ENCODE data around the gene FSIP1. TPM values are rescaled to one million over a fixed set of nuclear protein-coding genes. Genes with fewer than 3 reads are reported as not detected.
"Not testable (repeated sequence)": the region's sequence is repeated elsewhere in the genome, so short reads cannot be mapped to it uniquely, and the experiment has no call there.

The FSIP1 gene
- total RNA-seq, 1 donor = 3.6 TPM

DNA sequence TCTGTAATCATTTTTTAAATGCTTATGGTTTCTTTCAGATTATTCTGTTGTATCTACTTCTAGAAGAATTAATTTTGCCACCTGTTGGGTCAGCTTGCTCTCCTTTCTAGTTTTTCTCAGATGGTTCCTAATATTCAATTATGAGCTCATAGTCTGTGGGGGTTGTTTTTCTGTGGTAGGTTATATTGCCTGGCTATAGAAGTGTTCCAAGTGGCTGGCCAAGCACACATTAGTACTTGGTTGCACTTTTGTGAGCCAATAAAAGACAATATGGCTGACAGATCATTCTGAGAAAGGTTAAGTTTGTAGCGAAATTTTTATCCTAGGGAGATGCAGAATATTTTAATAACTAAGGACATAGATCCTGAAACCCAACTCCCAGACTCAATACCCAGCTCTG lies 31.8 kb upstream of the FSIP1 start:
- peaks cover 87% of the 10 kb centered on the region for H3K79me2 ChIP-seq (ENCODE audit: insufficient read depth, low read length)
- H3K36me3 ChIP-seq (ENCODE audit: insufficient read depth, low read length) = no peaks in the 10 kb centered on the region
- no peaks in the 10 kb centered on the region for H3K27me3 ChIP-seq (ENCODE audit: insufficient read depth, low read length)
- no peak overlapping the region for H3K4me3 ChIP-seq (ENCODE audit: insufficient read depth, low read length)
- H3K27ac ChIP-seq (ENCODE audit: low read depth, low read length) = no peak overlapping the region
- no peak overlapping the region for H2AFZ ChIP-seq (ENCODE audit: low read length)
- TF ChIP-seq, protein P1, sequence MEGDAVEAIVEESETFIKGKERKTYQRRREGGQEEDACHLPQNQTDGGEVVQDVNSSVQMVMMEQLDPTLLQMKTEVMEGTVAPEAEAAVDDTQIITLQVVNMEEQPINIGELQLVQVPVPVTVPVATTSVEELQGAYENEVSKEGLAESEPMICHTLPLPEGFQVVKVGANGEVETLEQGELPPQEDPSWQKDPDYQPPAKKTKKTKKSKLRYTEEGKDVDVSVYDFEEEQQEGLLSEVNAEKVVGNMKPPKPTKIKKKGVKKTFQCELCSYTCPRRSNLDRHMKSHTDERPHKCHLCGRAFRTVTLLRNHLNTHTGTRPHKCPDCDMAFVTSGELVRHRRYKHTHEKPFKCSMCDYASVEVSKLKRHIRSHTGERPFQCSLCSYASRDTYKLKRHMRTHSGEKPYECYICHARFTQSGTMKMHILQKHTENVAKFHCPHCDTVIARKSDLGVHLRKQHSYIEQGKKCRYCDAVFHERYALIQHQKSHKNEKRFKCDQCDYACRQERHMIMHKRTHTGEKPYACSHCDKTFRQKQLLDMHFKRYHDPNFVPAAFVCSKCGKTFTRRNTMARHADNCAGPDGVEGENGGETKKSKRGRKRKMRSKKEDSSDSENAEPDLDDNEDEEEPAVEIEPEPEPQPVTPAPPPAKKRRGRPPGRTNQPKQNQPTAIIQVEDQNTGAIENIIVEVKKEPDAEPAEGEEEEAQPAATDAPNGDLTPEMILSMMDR (IDR thresholded peaks at IDR 0.05; ENCODE audit: extremely low read depth, low read depth, low read length) = no peak
- no peak overlapping the region for H3K4me2 ChIP-seq (ENCODE audit: insufficient read depth, low read length)
- peaks cover 26% of the 10 kb centered on the region for H4K20me1 ChIP-seq (ENCODE audit: insufficient read depth, low read length)
- no peak for DNase-seq (ENCODE audit: insufficient read length, low spot score, missing footprints)
- H3K9me3 ChIP-seq (ENCODE audit: low read depth, low read length) = no peaks in the 10 kb centered on the region
- peaks cover 6% of the 10 kb centered on the region for H3K4me1 ChIP-seq (ENCODE audit: insufficient read depth, low read length)

DNA sequence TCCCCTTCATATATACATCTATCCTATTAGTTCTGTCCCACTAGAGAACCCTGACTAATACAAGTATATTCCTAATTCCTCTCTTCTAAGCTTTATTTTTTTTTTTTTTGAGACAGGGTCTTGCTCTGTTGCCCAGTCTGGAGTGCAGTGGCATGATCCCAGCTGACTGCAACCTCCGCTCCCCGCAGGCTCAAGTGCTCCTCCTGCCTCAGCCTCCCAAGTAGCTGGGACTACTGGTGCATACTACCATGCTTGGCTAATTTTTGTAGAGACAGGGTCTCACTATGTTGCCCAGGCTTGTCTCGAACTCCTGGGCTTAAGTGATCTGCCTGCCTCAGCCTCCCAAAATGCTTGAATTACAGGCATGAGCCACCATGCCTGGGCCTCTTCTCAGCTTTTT lies 30.0 kb upstream of the FSIP1 start:
- DNase-seq (ENCODE audit: insufficient read length, low spot score, missing footprints); H3K27ac ChIP-seq (ENCODE audit: low read depth, low read length); H3K4me1 ChIP-seq (ENCODE audit: insufficient read depth, low read length); H3K9me3 ChIP-seq (ENCODE audit: low read depth, low read length); H2AFZ ChIP-seq (ENCODE audit: low read length); H3K27me3 ChIP-seq (ENCODE audit: insufficient read depth, low read length); H3K4me3 ChIP-seq (ENCODE audit: insufficient read depth, low read length); H3K36me3 ChIP-seq (ENCODE audit: insufficient read depth, low read length); H3K4me2 ChIP-seq (ENCODE audit: insufficient read depth, low read length): not testable (repeated sequence)
- Histone ChIP-seq H3K79me2 (ENCODE audit: insufficient read depth, low read length) (peaks cover 86% of the 10 kb centered on the region), H4K20me1 (ENCODE audit: insufficient read depth, low read length) (peaks cover 24% of the 10 kb centered on the region)

DNA sequence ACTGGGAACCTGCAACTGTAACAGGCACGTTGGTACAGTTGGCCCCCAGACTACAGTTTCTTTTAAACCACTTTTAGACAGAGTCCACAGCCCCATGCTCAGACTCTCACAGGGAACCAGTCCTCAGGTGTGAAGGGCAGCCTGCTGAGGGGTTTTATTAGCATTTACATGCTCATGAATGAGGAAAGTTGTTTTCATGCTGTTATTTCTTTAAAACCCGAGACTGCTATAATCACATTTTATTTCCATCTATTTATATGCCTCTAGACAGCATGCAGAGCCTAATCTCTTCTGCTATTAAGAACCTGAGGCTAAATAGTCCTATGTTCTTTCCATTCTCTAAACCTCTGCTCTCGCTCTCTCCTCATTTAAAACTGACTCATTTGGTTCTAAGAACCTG lies 26.3 kb upstream of the FSIP1 start:
- Histone ChIP-seq H3K79me2 (ENCODE audit: insufficient read depth, low read length) (peaks cover 67% of the 10 kb centered on the region), H3K4me1 (ENCODE audit: insufficient read depth, low read length) (no peaks in the 10 kb centered on the region)

DNA sequence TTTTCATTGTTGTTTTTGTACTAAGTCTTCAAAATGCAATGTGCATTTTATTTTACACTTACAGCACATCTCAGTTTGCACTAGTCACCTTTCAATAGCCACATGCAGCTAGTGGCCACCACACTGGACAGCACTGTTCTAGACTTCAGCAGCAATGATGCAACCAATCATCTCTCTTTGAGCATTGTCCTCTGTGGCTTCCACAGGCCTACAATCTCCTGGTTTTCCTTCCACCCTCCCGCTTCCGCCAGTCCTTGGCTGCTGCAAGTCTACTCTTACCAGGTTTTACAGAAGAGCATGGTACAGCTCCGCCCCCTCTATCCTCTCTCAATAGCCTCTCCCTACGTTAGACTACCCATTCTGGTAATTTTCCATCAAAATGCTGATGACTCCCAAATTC lies 25.1 kb upstream of the FSIP1 start:
- Histone ChIP-seq H3K4me3 (ENCODE audit: insufficient read depth, low read length) (no peak overlapping the region), H2AFZ (ENCODE audit: low read length) (no peak overlapping the region), H3K79me2 (ENCODE audit: insufficient read depth, low read length) (peaks cover 69% of the 10 kb centered on the region), H3K36me3 (ENCODE audit: insufficient read depth, low read length) (peaks cover 10% of the 10 kb centered on the region), H3K9me3 (ENCODE audit: low read depth, low read length) (no peaks in the 10 kb centered on the region), H3K4me1 (ENCODE audit: insufficient read depth, low read length) (no peaks in the 10 kb centered on the region), H3K27me3 (ENCODE audit: insufficient read depth, low read length) (no peaks in the 10 kb centered on the region), H3K4me2 (ENCODE audit: insufficient read depth, low read length) (no peak overlapping the region), H3K27ac (ENCODE audit: low read depth, low read length) (no peak overlapping the region), H4K20me1 (ENCODE audit: insufficient read depth, low read length) (peaks cover 24% of the 10 kb centered on the region)
- TF ChIP-seq, protein P1 (IDR thresholded peaks at IDR 0.05; ENCODE audit: extremely low read depth, low read depth, low read length) = no peak
- peak; percentile 2 for DNase-seq (ENCODE audit: insufficient read length, low spot score, missing footprints)

More for the DNA sequence above, 26.3 kb upstream of the FSIP1 start:
- Histone ChIP-seq H3K9me3 (ENCODE audit: low read depth, low read length) (no peaks in the 10 kb centered on the region), H3K27me3 (ENCODE audit: insufficient read depth, low read length) (no peaks in the 10 kb centered on the region), H3K27ac (ENCODE audit: low read depth, low read length) (no peak overlapping the region), H3K4me2 (ENCODE audit: insufficient read depth, low read length) (no peak overlapping the region), H3K4me3 (ENCODE audit: insufficient read depth, low read length) (no peak overlapping the region), H3K36me3 (ENCODE audit: insufficient read depth, low read length) (peaks cover 10% of the 10 kb centered on the region), H2AFZ (ENCODE audit: low read length) (no peak overlapping the region), H4K20me1 (ENCODE audit: insufficient read depth, low read length) (peaks cover 20% of the 10 kb centered on the region)
- peak; percentile 4 for DNase-seq (ENCODE audit: insufficient read length, low spot score, missing footprints)
- TF ChIP-seq, protein P1 (IDR thresholded peaks at IDR 0.05; ENCODE audit: extremely low read depth, low read depth, low read length) = no peak

All from osteoblast (primary cell).